ENCODE results near the gene SCOC.

The SCOC gene

GRCh38 chr4:140373328-140374129, at the start of gene SCOC:
SCOC (plus strand) TSS chr4:140373646; CDS start chr4:140379171, 5,525 bp downstream.
- peak; percentile 96 for DNase-seq (ENCODE audit: low spot score)

- peak; percentile 37 for DNase-seq (ENCODE audit: low spot score)
These were observed 47.0 kb upstream of the SCOC start for GRCh38 chr4:140326395-140326993.

- DNase-seq (ENCODE audit: low spot score) = no peak
These were observed 43.0 kb upstream of the SCOC start for GRCh38 chr4:140330311-140330900.

- DNase-seq (ENCODE audit: low spot score) = no peak
These were observed 42.2 kb upstream of the SCOC start for GRCh38 chr4:140331245-140331644.

GRCh38 chr4:140331876-140332275, 41.6 kb upstream of the SCOC start:
- no peak for DNase-seq (ENCODE audit: low spot score)

- no peak for DNase-seq (ENCODE audit: low spot score)
These were observed 40.7 kb upstream of the SCOC start for GRCh38 chr4:140332734-140333133.

GRCh38 chr4:140333523-140333922, 39.9 kb upstream of the SCOC start:
- no peak for DNase-seq (ENCODE audit: low spot score)

GRCh38 chr4:140335076-140335475, 38.4 kb upstream of the SCOC start:
- no peak for DNase-seq (ENCODE audit: low spot score)

GRCh38 chr4:140336730-140337129, 36.7 kb upstream of the SCOC start:
- DNase-seq (ENCODE audit: low spot score) = no peak

- DNase-seq (ENCODE audit: low spot score) = no peak
These were observed 30.8 kb upstream of the SCOC start for GRCh38 chr4:140342620-140343019.

- peak; percentile 9 for DNase-seq (ENCODE audit: low spot score)
These were observed 30.1 kb upstream of the SCOC start for GRCh38 chr4:140343303-140343702.

- DNase-seq (ENCODE audit: low spot score) = no peak
These were observed 29.3 kb upstream of the SCOC start for GRCh38 chr4:140344101-140344500.

- no peak for DNase-seq (ENCODE audit: low spot score)
These were observed 28.8 kb upstream of the SCOC start for GRCh38 chr4:140344621-140345020.

- DNase-seq (ENCODE audit: low spot score) = no peak
These were observed 27.3 kb upstream of the SCOC start for GRCh38 chr4:140346136-140346535.

GRCh38 chr4:140349816-140350215, 23.6 kb upstream of the SCOC start:
- no peak for DNase-seq (ENCODE audit: low spot score)

- no peak for DNase-seq (ENCODE audit: low spot score)
These were observed 22.1 kb upstream of the SCOC start for GRCh38 chr4:140351093-140352075.

- no peak for DNase-seq (ENCODE audit: low spot score)
These were observed 19.7 kb upstream of the SCOC start for GRCh38 chr4:140353786-140354185.

- DNase-seq (ENCODE audit: low spot score) = no peak
These were observed 18.2 kb upstream of the SCOC start for GRCh38 chr4:140355288-140355687.

GRCh38 chr4:140357868-140358267, 15.6 kb upstream of the SCOC start:
- DNase-seq (ENCODE audit: low spot score) = no peak

GRCh38 chr4:140358281-140358680, 15.2 kb upstream of the SCOC start:
- no peak for DNase-seq (ENCODE audit: low spot score)

GRCh38 chr4:140359562-140360427, 13.7 kb upstream of the SCOC start:
- peak; percentile 42 for DNase-seq (ENCODE audit: low spot score)

Measured in HuH-7 (cell line).